ENCODE data around the gene KCNJ12.
"Not testable (repeated sequence)": the region's sequence is repeated elsewhere in the genome, so short reads cannot be mapped to it uniquely, and the experiment has no call there.

Gene KCNJ12

DNA sequence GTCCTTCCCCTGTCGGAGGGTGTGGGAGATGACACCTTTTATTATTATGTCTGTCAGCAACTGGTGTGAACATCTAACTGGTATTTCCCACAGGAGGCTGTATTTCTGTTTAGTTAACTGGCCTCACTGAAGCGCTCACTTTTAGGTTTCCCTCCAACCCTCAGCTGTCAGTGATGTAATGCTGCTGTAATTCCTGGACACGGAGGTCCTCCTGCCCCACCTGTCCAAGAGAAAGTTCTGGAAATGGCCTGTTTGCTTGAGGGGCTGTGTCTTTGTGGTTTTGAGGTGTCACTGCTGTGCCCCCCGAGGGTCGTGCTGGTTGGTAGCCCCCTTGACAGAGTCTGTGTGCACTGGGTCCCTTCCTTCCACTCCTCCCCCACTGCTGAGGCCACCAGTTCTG lies 11.5 kb downstream of the KCNJ12 start:
- no peak for DNase-seq (ENCODE audit: low read depth, low spot score)

GRCh38 chr17:21388066-21388465 lies 11.9 kb downstream of the KCNJ12 start:
- no peak for DNase-seq (ENCODE audit: low read depth, low spot score)

GRCh38 chr17:21388944-21389343 lies 12.8 kb downstream of the KCNJ12 start:
- DNase-seq (ENCODE audit: low read depth, low spot score) = no peak

GRCh38 chr17:21389394-21389793 lies 13.2 kb downstream of the KCNJ12 start:
- DNase-seq (ENCODE audit: low read depth, low spot score) = no peak

- no peak for DNase-seq (ENCODE audit: low read depth, low spot score)
Measured at GRCh38 chr17:21390294-21390693, 14.1 kb downstream of the KCNJ12 start.

DNA sequence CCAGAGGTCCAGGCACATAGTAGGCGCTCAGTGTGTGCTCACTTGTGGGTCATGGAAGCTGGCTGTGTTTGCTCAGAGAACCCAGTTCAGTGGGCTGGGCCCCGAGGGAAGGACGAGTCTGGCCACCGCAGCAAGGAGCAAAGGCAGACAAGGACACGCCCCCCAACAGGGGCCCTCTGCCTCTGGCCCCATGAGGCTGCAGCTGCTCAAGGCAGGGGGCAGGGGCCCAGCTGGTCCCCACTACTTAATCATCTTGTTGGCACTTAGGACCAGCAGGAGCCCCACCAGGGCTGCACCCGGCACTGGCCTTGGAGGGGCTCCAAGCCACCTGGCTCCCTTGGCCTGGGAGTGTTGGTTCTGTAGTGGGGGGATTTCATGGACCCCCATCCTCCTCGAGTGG lies 16.1 kb downstream of the KCNJ12 start:
- DNase-seq (ENCODE audit: low read depth, low spot score) = no peak

DNA sequence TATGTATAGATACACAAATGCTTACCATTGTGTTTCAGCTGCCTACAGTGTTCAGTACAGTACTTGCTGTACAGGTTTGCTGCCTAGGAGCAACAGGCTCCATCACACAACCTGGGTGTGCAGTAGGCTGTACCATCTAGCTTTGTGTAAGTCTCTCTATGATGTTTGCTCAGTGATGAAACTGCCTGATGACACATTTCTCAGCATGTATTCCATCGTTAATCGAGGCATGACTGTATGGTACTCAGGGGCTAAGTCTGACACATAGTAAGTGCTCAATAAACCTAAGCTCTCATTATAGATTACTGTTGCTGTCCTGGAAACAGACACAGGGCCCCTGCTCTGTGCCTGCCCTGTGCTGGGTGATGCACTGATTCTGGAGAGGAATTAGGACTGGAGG lies 18.1 kb downstream of the KCNJ12 start:
- no peak for DNase-seq (ENCODE audit: low read depth, low spot score)

DNA sequence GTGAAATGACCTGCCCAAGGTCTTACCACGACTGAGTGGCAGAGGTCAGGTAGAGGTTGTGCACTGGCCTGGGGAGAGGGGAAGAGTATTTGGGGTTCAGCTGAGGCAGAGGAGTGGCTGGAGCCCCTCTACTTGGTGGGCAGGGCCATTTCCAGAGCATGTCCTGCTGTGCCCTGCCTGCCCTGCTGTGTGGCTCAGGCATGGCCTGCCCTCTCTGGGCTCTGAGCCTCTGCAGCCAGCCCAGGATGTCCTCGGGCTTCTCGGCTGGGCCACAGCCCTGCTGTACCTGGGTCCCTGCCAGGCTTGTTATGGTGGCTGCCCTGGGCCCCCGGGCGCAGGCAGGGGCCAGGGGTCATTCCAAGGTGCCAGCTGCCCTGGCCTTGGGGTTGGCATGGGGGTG lies 19.6 kb downstream of the KCNJ12 start:
- DNase-seq (ENCODE audit: low read depth, low spot score) = no peak

DNA sequence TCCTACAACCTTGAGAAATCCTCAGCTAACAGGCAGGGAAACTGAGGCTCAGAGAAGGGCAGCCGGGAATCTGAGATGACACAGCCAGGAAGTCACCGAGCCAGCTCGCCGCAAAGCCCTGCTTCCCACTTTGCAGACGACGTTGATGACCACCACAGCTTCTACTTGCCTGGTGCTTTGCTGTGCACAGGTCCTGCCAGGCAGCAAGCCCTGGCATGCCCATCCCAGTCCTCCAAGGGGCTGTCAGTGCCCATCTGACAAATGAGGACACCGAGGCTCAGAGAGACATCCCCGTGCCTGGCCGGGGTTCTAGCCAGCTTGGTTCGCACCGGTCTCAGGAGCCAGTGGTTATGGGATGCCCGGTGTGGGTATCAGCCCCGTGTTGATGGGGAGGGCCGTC lies 20.1 kb downstream of the KCNJ12 start:
- no peak for DNase-seq (ENCODE audit: low read depth, low spot score)

GRCh38 chr17:21397341-21398190 lies 21.4 kb downstream of the KCNJ12 start:
- DNase-seq (ENCODE audit: low read depth, low spot score) = peak; percentile 52

- DNase-seq (ENCODE audit: low read depth, low spot score) = no peak
Measured at GRCh38 chr17:21399474-21400186, 23.5 kb downstream of the KCNJ12 start.

DNA sequence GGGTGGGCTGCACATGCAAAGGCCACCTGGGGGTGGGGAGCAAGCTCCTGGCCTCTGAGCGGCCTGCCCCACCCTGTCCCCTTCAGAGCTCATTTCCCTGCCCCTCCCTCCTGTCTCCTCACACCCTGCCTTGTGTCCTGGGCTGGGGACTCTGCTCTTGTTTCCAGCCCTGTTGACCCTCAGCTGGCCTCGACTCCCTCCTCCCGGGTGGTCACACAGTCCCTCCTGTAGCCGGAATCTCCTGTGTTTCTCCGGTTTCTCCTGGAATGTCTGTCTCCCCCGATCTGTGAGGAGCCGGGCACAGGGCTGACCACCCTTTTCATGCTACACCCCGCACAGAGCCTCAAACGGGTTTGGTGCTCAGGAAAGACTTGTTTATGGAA lies 24.0 kb downstream of the KCNJ12 start:
- DNase-seq (ENCODE audit: low read depth, low spot score) = not testable (repeated sequence)

GRCh38 chr17:21400816-21401593 lies 24.8 kb downstream of the KCNJ12 start:
- no peak for DNase-seq (ENCODE audit: low read depth, low spot score)

- DNase-seq (ENCODE audit: low read depth, low spot score) = peak; percentile 72
Measured at GRCh38 chr17:21402166-21402571, 26.0 kb downstream of the KCNJ12 start.

- DNase-seq (ENCODE audit: low read depth, low spot score) = not testable (repeated sequence)
Measured at GRCh38 chr17:21402926-21403325, 26.8 kb downstream of the KCNJ12 start.

DNA sequence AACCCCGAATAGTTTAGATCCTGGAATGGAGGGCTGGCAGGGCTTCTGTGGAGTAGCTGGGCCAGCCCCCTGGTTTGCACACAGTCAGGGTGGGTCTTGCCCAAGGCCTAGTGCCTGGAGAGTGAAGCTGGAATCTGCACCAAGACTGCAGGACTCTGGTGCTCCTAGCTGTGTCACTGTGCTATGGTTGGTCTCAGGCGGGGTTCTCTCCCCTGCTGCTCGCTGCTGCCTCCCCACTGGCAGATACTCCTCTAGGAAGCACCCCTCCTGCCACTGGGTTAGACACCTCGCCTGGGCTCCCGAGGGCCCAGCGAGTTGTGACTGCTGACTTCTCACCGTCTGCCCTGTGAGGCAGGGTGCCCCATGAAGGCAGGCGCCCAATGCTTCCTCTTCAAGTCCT lies 27.9 kb downstream of the KCNJ12 start:
- DNase-seq (ENCODE audit: low read depth, low spot score) = not testable (repeated sequence)

DNA sequence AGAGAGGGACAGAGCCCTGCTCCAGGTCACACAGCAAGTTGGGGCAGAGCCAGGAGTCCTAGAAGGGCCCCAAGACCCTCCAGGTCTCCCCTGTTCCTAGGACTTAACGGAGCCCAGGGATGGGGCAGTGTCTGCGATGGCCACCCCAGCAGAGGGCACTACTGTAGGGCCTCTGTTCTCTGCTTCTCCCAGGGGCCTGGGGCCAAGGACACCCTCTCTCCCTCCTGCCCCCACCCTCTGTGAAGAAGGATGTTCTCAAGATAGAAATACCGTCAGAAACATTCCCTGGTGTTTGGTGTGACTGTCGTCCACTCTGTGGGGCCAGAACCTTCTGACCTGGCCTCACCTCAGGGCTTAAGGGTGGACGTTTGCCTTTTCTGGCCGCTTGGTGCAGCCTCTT lies 28.4 kb downstream of the KCNJ12 start:
- not testable (repeated sequence) for DNase-seq (ENCODE audit: low read depth, low spot score)

DNA sequence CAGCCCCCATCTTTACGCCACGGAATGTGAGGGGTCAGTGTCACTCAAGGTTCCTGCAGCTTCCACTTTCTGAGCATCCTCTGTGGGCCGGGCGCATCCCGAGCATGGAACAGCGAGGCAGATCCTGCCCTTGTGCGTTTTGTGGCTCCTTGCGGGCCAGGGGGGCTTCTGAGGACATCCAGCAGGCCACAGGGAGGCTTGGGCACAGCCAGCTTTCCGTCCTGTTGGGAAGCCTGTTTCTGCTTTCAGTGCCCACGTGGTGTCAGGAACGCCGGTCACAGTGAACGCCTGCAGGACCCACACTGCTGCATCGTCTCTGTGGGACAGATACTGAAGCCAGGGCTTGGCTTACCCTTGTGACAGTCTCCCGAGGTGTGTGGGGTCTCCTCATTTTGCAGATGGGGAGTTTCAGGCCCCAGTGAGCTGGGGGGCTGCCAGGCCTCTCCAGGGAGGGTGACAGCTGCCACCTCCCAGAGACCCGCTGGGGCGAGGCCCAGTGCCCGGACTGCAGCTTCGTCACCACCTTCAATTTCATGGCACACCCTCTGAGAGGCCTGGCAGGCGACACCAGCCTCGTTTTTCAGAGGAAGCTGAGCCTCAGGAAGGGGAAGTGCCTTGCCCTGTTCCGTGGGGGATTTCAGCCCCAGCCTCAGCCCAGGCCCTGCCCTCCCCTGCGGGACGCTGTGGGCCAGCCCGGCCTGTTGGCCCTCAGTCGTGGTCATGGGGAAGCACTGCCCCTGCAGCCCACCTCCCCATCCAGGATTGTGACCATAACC lies 29.0 kb downstream of the KCNJ12 start:
- DNase-seq (ENCODE audit: low read depth, low spot score) = not testable (repeated sequence)

GRCh38 chr17:21405904-21406400 lies 29.8 kb downstream of the KCNJ12 start:
- not testable (repeated sequence) for DNase-seq (ENCODE audit: low read depth, low spot score)

DNA sequence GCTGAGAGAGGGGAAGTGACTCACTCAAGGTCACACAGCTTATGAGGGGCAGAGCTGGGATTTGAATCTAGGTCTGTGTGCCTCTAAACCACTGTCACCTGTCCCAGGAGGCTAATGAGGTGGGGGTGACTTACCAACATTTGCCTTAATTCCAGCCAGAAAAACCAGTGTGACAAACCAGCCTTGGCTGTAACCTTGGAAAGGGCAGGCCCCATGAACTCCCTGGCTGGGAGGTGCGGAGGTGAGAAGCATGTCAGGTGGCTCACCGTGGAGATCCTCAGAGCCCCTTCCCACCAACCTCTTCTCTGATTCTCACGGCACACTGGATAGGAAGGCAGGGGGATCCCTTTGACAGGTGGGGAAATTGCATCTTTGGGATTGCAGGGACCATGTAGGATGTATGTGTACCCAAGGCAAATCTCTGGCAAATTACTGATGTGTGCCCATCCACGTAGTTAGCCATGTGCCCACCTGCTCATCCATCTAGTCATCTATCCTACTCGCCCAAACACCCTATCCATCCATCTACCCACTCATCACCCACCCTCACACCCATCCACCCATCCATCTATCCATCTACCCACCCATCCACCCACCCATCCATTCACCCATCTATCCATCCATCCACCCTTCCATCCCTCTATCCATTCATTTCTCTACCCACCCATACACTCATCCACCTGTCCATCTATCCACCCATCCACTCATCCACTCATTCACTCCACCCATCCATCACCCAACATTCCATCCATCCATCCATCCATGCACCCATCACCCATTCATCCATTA lies 30.7 kb downstream of the KCNJ12 start:
- DNase-seq (ENCODE audit: low read depth, low spot score) = not testable (repeated sequence)

Measured in smooth muscle cell of the brain vasculature (primary cell).